ENCODE data around the gene FYCO1.

DNA sequence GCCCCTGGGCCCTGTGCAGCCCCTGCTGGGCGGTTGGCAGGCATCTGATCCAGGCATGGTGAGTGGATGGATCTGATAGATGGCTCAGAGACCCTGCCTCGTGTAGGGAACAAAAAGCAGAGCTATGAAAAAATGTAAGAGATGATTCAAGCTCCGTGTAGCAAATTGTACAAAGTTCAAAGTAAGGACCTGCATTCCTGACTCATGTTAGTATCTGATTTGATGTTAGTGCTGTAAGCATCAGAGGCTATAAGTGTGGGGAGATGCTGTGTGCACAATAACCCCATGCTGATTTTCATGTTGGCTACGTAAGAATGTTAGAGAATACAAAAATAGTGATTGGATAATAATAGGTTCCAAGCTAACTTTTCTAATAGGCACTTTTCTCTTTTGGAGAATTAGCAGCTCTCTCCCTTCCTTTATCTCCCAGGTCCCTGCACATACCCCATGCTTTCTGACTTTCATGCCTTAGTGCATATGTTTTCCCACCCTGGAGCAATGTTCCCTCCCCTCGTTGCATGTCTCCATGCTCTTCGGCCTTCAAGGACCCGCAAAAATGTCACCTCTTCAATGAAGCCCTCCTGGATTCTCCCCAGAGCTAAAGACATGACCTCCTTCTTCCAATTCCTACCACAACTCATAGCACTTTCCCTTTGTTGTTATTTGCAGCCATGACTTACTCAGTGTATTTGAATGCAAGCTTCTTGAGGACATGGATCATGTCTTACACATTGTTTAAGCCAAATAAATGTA, 107.7 kb downstream of the FYCO1 start:
- no peak for TF ChIP-seq POLR2A (IDR thresholded peaks at IDR 0.05)
- TF ChIP-seq, protein P1, sequence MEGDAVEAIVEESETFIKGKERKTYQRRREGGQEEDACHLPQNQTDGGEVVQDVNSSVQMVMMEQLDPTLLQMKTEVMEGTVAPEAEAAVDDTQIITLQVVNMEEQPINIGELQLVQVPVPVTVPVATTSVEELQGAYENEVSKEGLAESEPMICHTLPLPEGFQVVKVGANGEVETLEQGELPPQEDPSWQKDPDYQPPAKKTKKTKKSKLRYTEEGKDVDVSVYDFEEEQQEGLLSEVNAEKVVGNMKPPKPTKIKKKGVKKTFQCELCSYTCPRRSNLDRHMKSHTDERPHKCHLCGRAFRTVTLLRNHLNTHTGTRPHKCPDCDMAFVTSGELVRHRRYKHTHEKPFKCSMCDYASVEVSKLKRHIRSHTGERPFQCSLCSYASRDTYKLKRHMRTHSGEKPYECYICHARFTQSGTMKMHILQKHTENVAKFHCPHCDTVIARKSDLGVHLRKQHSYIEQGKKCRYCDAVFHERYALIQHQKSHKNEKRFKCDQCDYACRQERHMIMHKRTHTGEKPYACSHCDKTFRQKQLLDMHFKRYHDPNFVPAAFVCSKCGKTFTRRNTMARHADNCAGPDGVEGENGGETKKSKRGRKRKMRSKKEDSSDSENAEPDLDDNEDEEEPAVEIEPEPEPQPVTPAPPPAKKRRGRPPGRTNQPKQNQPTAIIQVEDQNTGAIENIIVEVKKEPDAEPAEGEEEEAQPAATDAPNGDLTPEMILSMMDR (IDR thresholded peaks at IDR 0.05) = no peak

All from thyroid gland (tissue), 4 donors.